ENCODE data around the gene ARMC2. TPM values are rescaled to one million over a fixed set of nuclear protein-coding genes. Genes with fewer than 3 reads are reported as not detected.

The ARMC2 gene
- polyA plus RNA-seq, 2 of the 4 experiments (the other 2 are of a cell fraction), result 2.1 to 4.9 TPM

DNA sequence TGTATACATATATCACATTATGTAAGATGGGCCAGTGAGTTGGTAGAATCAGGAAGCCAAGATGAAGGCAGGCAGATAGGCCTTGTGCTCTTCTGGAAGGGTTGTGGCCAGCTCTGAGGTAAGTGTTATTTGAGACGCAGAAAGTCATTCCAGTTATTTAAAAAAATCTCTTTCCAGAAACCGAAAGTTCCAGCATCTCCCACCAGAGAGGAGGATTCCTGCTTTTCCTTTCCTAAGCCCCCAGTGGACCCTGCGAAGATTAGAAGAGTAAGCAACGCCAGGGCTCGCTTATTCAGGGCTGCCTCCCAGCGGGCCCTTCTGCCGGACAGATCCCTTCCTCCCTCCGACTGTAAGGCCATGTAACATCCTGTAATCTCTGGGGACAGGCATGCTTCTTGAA lies 20.4 kb downstream of the ARMC2 start:
- no peaks in the 10 kb centered on the region for H3K9me3 ChIP-seq
- no peaks in the 10 kb centered on the region for H3K4me1 ChIP-seq
- TF ChIP-seq ZC3H11A (IDR thresholded peaks at IDR 0.05), result no peak
- TF ChIP-seq ZNF302 (CRISPR knock-in tag; IDR thresholded peaks at IDR 0.05), result no peak
- TF ChIP-seq FOSL2 (IDR thresholded peaks at IDR 0.05), result no peak
- TF ChIP-seq FOSL2 (CRISPR knock-in tag; IDR thresholded peaks at IDR 0.05), result no peak
- TF ChIP-seq RFX5 (IDR thresholded peaks at IDR 0.05), result no peak
- TF ChIP-seq CBX2 (IDR thresholded peaks at IDR 0.05; ENCODE audit: borderline replicate concordance, low read depth), result no peak
- TF ChIP-seq, protein P1, sequence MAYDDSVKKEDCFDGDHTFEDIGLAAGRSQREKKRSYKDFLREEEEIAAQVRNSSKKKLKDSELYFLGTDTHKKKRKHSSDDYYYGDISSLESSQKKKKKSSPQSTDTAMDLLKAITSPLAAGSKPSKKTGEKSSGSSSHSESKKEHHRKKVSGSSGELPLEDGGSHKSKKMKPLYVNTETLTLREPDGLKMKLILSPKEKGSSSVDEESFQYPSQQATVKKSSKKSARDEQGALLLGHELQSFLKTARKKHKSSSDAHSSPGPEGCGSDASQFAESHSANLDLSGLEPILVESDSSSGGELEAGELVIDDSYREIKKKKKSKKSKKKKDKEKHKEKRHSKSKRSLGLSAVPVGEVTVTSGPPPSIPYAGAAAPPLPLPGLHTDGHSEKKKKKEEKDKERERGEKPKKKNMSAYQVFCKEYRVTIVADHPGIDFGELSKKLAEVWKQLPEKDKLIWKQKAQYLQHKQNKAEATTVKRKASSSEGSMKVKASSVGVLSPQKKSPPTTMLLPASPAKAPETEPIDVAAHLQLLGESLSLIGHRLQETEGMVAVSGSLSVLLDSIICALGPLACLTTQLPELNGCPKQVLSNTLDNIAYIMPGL (CRISPR knock-in tag; IDR thresholded peaks at IDR 0.05; ENCODE audit: borderline replicate concordance), result no peak
- TF ChIP-seq, protein P2, sequence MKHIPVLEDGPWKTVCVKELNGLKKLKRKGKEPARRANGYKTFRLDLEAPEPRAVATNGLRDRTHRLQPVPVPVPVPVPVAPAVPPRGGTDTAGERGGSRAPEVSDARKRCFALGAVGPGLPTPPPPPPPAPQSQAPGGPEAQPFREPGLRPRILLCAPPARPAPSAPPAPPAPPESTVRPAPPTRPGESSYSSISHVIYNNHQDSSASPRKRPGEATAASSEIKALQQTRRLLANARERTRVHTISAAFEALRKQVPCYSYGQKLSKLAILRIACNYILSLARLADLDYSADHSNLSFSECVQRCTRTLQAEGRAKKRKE (CRISPR knock-in tag; IDR thresholded peaks at IDR 0.05; ENCODE audit: low read depth), result no peak
- TF ChIP-seq, protein P3, sequence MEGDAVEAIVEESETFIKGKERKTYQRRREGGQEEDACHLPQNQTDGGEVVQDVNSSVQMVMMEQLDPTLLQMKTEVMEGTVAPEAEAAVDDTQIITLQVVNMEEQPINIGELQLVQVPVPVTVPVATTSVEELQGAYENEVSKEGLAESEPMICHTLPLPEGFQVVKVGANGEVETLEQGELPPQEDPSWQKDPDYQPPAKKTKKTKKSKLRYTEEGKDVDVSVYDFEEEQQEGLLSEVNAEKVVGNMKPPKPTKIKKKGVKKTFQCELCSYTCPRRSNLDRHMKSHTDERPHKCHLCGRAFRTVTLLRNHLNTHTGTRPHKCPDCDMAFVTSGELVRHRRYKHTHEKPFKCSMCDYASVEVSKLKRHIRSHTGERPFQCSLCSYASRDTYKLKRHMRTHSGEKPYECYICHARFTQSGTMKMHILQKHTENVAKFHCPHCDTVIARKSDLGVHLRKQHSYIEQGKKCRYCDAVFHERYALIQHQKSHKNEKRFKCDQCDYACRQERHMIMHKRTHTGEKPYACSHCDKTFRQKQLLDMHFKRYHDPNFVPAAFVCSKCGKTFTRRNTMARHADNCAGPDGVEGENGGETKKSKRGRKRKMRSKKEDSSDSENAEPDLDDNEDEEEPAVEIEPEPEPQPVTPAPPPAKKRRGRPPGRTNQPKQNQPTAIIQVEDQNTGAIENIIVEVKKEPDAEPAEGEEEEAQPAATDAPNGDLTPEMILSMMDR (IDR thresholded peaks at IDR 0.05), result no peak
- TF ChIP-seq, protein P4, sequence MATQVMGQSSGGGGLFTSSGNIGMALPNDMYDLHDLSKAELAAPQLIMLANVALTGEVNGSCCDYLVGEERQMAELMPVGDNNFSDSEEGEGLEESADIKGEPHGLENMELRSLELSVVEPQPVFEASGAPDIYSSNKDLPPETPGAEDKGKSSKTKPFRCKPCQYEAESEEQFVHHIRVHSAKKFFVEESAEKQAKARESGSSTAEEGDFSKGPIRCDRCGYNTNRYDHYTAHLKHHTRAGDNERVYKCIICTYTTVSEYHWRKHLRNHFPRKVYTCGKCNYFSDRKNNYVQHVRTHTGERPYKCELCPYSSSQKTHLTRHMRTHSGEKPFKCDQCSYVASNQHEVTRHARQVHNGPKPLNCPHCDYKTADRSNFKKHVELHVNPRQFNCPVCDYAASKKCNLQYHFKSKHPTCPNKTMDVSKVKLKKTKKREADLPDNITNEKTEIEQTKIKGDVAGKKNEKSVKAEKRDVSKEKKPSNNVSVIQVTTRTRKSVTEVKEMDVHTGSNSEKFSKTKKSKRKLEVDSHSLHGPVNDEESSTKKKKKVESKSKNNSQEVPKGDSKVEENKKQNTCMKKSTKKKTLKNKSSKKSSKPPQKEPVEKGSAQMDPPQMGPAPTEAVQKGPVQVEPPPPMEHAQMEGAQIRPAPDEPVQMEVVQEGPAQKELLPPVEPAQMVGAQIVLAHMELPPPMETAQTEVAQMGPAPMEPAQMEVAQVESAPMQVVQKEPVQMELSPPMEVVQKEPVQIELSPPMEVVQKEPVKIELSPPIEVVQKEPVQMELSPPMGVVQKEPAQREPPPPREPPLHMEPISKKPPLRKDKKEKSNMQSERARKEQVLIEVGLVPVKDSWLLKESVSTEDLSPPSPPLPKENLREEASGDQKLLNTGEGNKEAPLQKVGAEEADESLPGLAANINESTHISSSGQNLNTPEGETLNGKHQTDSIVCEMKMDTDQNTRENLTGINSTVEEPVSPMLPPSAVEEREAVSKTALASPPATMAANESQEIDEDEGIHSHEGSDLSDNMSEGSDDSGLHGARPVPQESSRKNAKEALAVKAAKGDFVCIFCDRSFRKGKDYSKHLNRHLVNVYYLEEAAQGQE (IDR thresholded peaks at IDR 0.05), result no peak
- 90% methylated on average over 8 of the region's 8 CpGs for WGBS (ENCODE audit: missing lambda C conversion rate)
- H3K27ac ChIP-seq, result no peak overlapping the region
- ATAC-seq (no peak), FAIRE-seq (no peak), DNase-seq (ENCODE audit: low read depth in 1 of 2, low spot score in 1 of 2) (no peak)
- no peak overlapping the region for H3K4me3 ChIP-seq
- ChIA-PET CTCF (no interaction called here), POLR2A (no interaction called here)
- H3K4me2 ChIP-seq, result no peak overlapping the region

DNA sequence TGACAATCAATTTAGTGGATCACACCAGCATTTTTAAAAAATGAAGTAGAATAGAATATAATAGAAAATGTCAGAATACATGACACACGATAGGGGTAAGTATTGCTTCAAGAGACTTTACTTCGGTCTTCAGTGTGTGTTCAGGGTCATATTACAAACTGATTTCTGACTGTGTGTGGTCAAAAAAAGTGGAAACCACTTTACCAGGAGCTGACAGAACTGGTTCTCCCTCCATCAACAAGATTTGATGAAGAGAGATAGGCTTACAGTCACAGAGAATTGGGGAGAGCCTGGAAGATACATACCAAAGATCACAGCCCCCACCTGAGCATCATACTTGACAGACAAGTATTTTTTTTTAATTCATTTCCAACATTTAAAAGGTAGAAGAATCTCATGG lies 21.7 kb downstream of the ARMC2 start:
- no peak for TF ChIP-seq RAD21 (conservative IDR thresholded peaks at IDR 0.05 in 1 of 2, IDR thresholded peaks at IDR 0.05 in 1 of 2)
- 91% methylated on average over 2 of the region's 2 CpGs for WGBS (ENCODE audit: missing lambda C conversion rate)
- POLR2A ChIA-PET, result no interaction called here
- Histone ChIP-seq H3K4me2 (no peak overlapping the region), H3K4me1 (no peaks in the 10 kb centered on the region), H3K9me3 (no peaks in the 10 kb centered on the region), H3K4me3 (no peak overlapping the region), H3K27ac (no peak overlapping the region)
- no peak for DNase-seq (ENCODE audit: low read depth in 1 of 2, low spot score in 1 of 2)
- CTCF ChIA-PET, result interaction anchor here (1.2 kb wide), 1 partner anchor 204 kb away, joined by 3 read pairs; no protein-coding TSS in a partner anchor
- no peak for ATAC-seq
- FAIRE-seq, result no peak

DNA sequence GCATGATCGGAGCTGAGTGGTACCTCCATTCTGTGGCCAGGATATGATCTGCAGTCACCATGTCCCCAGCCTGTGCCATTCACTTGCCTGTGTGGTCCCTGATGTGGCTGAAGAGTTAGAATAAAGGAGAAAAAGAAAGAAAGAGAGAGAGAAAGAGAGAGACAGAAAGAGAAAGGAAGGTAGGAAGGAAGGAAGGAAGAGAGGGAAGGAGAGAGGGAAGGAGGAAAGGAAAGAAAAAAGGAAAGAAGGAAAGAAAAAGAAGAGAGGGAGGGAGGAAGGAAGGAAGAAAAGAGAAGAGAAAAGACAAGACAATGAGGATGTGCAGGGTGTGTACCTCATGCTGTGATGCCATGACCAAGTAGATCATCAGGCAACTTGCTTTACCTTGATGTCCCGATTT lies 22.1 kb downstream of the ARMC2 start:
- POLR2A ChIA-PET, result no interaction called here
- Histone ChIP-seq H3K27ac (no peak overlapping the region), H3K9me3 (no peaks in the 10 kb centered on the region), H3K4me2 (no peak overlapping the region), H3K4me3 (no peak overlapping the region), H3K4me1 (no peaks in the 10 kb centered on the region)
- TF ChIP-seq ESRRA (IDR thresholded peaks at IDR 0.05; ENCODE audit: borderline replicate concordance, low read length) (no peak), NFE2L2 (conservative IDR thresholded peaks at IDR 0.05; ENCODE audit: low read length) (no peak), RAD21 (conservative IDR thresholded peaks at IDR 0.05 in 1 of 2, IDR thresholded peaks at IDR 0.05 in 1 of 2) (no peak), JUNB (IDR thresholded peaks at IDR 0.05) (no peak), HOXA7 (CRISPR knock-in tag; IDR thresholded peaks at IDR 0.05) (no peak), FOXS1 (CRISPR knock-in tag; IDR thresholded peaks at IDR 0.05) (no peak), CHD4 (IDR thresholded peaks at IDR 0.05; ENCODE audit: borderline replicate concordance) (no peak), CHD2 (IDR thresholded peaks at IDR 0.05; ENCODE audit: low read length, partially characterized antibody) (no peak), CBX2 (IDR thresholded peaks at IDR 0.05; ENCODE audit: borderline replicate concordance, low read depth) (no peak), TP53 (CRISPR knock-in tag; IDR thresholded peaks at IDR 0.05) (no peak)
- TF ChIP-seq, protein P5, sequence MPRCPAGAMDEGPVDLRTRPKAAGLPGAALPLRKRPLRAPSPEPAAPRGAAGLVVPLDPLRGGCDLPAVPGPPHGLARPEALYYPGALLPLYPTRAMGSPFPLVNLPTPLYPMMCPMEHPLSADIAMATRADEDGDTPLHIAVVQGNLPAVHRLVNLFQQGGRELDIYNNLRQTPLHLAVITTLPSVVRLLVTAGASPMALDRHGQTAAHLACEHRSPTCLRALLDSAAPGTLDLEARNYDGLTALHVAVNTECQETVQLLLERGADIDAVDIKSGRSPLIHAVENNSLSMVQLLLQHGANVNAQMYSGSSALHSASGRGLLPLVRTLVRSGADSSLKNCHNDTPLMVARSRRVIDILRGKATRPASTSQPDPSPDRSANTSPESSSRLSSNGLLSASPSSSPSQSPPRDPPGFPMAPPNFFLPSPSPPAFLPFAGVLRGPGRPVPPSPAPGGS (IDR thresholded peaks at IDR 0.05), result no peak
- TF ChIP-seq, protein P6, sequence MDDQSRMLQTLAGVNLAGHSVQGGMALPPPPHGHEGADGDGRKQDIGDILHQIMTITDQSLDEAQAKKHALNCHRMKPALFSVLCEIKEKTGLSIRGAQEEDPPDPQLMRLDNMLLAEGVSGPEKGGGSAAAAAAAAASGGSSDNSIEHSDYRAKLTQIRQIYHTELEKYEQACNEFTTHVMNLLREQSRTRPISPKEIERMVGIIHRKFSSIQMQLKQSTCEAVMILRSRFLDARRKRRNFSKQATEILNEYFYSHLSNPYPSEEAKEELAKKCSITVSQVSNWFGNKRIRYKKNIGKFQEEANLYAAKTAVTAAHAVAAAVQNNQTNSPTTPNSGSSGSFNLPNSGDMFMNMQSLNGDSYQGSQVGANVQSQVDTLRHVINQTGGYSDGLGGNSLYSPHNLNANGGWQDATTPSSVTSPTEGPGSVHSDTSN (IDR thresholded peaks at IDR 0.05), result no peak
- ATAC-seq, result no peak
- no peak for FAIRE-seq
- CTCF ChIA-PET, result interaction anchor here (0.8 to 1.2 kb wide), 2 partner anchors 23 to 203 kb away, joined by 3 read pairs; no protein-coding TSS in a partner anchor
- 94% methylated on average over 2 of the region's 2 CpGs for WGBS (ENCODE audit: missing lambda C conversion rate)
- no peak for DNase-seq (ENCODE audit: low read depth in 1 of 2, low spot score in 1 of 2)
